HG03521 (cell line): ENCODE measurements around the gene ZNF519.
"Not testable (repeated sequence)": the region's sequence is repeated elsewhere in the genome, so short reads cannot be mapped to it uniquely, and the experiment has no call there.

Source experiments
- ATAC-seq: cut with Tn5 transposase; IDR thresholded peaks from one replicate; pipeline ENCODE4 v1.9.1; 2021; ENCODE audit warnings: mild to moderate bottlenecking, moderate library complexity; ENCODE audit not compliant: unreplicated experiment

The ZNF519 gene

DNA sequence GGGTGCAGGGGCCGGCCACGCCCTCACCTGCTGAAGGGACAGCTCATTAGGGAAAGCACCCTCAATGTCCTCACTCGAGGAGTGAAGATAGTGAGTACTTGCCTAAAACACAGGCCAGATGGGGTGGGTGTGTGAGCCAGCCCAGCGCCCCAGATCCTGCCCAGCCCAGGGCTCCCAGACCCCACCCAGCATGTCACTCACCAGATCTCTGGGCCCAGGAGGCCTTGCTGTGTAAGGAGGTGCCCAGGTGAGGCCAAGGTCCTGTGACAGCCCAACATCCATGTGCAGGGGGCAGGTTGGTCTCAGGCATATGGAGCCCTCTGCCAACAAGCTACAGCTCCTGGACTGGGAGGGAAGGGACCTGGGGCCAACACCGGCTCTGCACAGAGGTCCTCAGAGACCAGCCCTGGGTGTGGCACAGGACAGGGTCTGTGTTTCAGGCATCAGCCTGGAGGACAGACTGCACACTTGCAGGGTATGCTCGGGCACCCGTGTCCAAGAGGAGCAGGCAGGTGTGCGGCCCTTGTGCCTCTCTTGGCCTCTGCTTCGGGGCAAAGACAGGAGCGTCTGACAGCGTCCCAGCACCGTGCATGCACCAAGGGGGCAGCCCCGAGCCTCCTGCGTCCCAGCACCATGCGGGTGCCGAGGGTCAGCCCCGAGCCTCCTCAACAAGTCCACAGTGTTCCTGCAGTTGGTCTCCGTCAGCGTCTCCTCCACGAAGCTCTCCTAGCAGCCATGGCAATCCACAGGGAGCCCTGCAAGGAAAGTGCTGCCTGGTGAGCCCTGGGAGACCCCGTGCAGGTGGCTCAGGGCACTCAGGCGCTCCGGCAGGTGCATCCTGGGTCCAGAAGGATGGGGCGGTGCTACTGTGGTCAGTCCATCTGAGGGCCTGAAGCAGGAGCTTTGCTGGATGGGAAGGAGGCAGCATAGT lies 16.0 kb upstream of the ZNF519 start:
- not testable (repeated sequence) for ATAC-seq

DNA sequence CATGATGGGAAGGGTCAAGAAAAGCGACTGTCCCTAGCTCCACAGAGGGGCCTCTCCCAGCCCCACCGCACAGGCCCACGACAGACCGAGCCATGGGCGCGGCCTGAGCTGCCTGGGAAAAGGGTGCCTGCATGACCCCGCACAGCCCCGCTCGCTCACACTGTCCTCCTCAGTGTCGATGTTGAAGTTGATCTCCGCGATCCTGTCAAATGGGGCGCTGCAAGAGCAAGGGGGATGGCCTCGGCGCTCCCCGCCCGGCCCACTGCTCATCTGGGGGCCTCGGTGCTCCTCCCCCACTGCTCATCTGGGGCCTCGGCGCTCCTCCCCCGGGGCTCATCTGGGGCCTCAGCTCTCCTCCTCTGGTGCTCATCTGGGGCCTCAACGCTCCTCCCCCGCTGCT lies 14.5 kb upstream of the ZNF519 start:
- not testable (repeated sequence) for ATAC-seq

DNA sequence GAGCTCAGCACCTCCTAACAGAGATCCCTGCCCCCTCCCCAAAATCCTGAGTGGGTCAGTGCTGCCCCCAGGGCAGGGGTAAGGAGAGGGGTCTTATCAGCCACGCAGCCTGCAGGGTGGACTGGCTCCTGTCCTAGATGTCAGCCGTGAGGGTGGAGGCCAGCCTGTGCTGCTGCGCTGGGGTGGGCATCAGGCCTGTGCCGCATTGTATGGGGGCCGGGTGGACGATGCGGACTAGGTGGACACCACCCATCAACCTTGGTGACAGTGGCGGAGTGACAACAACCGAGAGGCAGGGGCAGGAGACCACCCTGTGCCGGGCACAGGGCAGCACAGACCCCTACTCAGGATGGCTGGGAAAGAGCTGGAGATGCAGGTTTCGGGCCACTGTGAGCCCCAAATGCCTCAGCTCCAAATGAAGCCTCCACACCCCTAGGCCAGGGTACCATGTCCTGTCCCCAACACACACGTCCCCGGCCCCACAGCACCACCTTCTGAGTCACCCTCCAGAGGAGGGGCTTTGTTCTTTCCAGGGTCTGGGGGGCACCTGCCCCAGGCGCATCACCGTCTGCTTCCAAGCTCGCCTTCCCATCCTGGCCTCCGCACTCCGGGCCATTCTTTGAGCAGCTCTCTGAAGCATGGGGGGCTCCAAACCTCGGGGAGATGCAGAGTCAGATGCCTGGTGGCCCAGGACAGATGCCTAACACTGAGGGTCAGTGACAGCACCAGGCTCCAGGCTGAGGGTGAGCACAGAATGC lies 13.5 kb upstream of the ZNF519 start:
- ATAC-seq, result not testable (repeated sequence)

DNA sequence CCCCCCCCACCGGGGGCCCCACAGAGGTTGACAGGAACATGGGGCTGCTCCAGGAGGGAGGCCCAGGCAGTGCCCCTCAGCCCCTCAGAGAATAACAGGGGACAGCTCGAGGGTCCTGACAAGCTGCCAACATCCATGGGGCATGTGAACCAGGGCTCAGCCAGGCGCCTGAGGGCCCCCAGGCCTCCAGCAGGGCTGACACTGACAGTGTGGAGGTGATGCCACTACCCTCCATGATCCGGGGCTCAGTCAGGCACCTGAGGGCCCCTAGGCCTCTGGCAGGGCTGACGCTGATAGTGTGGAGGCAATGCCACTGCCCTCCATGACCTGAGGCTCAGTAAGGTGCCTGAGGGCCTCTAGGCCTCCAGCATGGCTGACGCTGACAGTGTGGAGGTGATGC lies 12.8 kb upstream of the ZNF519 start:
- ATAC-seq, result not testable (repeated sequence)

DNA sequence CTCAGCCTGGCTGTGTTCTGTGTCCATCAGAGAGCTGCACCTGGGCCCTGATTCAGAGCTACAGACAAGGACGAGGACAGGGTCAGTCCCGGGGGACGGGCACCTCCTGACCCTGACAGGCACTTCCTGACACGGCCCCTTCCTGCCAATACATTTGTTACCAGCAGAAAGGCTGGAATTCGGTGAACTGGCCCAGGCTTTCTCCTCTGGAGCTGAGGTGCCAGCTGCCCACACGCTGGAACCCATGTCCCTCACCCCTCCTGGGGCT lies 12.3 kb upstream of the ZNF519 start:
- no peak for ATAC-seq

DNA sequence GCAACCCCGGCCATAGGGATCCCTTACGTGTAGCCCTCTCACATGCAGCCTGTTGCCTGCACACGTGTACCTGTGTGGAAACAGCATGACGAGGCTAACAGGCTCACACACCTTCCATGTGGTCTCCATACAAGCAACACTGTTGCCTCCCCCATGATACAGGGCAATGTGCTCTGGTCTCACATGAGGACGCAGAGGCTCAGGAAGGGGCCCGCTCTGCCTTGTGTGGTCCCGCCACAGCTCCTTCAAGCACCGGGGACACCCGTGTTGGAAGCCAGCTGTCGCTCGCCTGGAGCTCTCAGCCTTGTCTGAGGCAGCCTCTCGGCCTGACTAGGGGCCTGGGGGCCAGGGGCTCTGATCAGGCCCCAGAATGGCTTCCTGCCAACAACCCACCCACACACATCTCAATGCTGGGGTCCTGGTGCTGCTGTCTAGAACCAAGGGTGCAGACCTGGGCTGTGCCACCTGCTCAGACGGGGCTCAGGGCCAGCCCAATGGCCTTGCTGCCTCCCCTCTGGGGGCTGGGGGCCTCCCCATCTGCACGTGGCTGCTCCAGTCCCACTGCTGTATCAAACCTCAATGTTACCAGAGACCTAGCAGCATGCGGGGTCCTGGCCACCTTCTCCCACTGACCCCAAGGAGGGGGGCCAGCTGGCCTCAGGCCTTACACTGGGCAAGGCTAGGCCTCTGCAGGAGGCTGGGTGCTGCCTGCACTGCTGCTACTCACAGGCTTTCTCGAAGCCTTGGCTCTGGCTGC lies 11.8 kb upstream of the ZNF519 start:
- ATAC-seq, result not testable (repeated sequence)

DNA sequence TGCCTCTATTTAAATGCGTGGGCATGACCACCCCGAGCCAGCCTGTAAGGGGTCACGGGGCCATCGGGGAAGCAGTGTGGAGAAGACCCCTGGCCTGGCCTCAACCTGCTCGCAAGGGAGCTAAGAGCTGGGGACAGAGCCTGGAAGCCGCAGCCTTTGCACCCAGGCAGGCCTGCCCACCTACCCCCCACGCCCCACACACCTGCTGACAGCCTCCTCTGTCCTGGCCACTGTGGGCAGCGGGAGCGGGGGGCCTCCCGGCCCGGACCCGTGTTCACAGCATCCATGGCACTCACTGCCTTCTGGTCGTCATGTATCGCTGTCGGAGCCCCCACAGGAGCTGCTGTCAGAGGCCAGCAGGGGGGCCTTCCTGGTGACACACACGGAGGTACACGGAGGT lies 11.2 kb upstream of the ZNF519 start:
- ATAC-seq, result not testable (repeated sequence)

DNA sequence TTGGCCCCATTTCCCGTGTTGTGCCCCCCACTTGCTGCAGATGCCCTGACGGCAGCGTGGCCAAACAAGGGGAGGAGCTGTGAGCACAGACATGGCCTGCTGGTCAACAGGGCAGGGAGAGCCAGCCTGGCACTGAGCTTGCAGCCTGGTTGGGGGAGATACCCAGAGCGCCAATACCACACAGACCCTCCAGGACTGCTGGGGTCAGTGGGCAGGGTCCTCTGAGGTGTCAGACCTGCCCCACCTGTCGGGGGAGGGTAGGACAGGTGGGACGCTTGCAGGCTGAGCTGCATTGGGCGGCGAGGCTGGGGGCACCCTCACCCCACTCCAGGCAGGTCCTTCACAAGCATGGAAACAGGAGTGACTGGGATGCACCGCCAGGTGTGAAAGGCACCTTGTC lies 9.9 kb upstream of the ZNF519 start:
- ATAC-seq, result not testable (repeated sequence)

DNA sequence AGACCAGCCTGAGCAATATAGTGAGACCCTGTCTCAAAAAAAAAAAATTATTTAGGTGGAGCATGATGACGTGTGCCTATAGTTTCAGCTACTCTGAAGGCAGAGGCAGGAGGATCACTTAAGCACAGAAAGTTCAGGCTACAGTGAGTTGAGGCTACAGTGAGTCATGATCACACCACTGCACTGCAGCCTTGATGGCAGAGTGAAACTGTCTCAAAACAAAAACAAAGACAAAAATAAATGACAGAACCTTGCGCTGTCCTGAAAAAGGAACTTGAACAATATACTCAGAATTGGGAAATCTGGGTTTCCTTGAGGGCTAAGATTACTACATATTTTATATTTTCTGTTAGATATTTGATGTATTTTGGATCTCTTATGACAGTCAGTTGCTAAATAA lies 7.3 kb upstream of the ZNF519 start:
- not testable (repeated sequence) for ATAC-seq

DNA sequence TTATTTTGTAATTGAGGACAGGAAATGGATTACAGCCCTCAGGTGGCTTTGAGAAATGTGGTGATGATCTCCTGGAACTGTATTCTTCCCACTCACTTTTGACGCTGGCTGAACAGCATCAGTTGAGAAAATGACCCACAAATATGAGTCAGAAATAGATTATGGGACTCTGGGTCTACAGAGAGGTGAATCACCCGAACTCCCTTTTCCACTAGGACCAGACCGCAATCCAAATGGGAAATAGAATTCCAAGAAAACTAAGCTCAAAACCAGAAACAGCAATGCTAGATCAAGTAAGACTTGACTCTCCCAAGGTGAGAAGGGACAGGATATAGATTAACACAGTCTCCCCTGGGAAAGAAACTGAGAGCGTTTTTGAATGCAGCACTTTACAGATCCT lies 5.7 kb upstream of the ZNF519 start:
- not testable (repeated sequence) for ATAC-seq

DNA sequence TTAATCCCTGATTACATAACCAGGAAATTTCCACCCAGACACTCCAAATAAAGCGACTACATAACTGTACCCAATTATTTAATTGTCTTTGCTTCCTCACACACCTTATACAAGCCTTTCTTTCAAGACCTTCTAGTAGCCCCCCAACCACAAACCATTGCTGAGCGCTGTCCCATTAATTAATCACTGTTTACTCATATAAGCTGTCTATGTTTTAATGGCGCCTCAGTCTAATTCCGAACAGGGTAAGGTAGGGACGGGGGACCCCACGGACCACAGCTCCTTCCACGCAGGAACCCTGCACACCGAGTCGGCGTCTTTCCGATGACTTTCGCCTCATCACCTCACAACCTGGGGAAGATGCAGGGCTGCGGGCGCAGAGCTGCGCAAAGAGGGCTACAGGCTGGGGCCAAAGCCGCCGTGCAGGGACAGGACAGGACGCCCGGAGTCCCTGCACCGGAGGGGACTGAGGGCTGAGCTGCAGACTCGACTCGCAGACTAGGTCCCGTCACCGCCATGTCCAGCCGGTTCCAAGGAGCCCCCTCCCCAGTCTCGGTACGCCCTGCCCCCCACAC lies 452 bp downstream of the ZNF519 start:
- ATAC-seq, result peak; percentile 13

DNA sequence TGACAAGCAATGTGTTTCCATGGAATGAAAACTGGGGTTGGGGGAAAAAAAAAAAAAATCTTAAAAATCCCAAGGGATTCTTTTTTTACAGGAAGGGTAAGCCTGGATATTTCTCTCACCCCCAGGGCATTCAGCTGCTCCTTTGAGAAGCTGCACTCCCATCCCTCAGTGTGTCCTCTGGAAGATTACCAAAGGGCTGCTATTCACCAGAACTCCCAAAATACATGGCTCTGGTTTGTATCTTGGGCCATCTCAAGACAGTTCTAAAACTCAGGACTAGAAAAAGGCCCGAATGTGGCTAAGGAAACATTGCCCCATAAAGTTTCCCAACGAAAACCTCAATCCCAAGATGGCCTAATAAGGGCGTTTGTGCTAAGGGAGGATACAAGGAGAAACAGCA lies 1.4 kb downstream of the ZNF519 start:
- ATAC-seq, result not testable (repeated sequence)

DNA sequence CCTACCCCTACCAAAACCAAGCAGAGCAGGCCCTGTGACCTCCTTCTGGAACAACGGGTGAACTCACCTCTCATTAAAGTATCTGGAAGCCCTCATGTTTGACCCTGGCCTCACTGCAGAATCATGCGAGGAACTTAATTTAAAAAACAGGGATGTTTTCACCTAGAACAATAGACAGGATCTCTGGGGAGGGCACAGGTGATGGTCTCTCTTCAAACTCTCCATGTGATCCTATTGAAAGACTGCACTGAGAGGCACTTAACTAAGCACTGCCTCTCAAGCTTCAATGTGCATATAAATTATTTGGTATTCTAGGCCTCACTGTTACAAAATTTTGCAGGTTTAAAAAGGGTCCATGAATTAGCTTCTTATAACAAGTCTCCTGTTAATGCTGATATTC lies 7.5 kb downstream of the ZNF519 start:
- no peak for ATAC-seq

DNA sequence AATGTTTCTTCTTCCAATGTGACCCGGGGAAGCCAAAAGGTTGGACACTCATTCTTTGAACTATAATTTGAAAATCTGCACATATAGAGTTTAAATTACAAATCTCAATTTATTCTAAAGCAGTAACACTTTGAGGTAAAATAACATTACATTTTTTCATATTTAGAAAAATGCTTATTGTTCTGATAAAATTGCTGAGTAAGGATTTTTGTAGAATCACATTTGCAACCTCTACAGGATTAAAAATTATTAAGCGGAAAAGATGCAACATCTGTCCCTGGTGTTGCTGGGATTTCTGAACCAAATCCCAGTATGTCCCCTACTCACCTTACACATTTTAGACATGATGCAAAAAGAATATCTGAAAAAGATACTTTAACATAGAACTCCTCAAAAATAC lies 10.1 kb downstream of the ZNF519 start:
- no peak for ATAC-seq

DNA sequence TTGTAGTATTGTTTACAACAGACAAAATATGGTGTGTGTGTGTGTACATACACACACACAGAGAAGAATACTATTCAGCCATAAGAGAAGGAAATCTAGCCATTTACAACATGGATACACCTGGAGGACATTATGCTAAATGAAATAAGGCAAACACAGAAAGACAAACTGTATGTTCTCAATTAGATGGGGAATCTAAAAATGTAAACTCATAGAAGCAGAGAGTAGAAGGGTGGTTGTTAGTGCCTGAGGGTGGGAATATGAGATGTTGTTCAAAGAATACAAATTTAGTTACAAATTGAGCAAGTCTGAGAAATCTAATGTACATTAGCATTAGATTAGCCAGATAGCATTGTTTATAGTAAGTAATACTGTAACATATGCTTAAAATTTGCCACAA lies 11.3 kb downstream of the ZNF519 start:
- no peak for ATAC-seq

DNA sequence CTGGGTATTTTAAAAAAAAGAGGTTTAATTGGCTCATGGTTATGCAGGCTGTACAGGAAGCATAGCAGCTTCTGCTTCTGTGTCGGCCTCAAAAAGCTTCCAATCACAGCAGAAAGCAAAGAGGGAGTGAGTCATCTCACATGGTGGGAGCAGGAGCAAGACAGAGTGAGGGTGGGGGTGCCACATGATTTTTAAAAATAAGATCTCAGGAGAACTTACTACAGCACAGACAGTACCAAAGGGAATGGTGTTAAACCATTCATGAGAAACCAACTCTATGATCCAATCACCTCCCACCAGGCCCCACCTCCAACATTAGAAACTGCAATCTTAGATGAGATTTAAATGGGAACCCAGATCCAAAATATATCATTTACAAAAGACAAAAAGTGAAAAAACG lies 14.6 kb downstream of the ZNF519 start:
- no peak for ATAC-seq

DNA sequence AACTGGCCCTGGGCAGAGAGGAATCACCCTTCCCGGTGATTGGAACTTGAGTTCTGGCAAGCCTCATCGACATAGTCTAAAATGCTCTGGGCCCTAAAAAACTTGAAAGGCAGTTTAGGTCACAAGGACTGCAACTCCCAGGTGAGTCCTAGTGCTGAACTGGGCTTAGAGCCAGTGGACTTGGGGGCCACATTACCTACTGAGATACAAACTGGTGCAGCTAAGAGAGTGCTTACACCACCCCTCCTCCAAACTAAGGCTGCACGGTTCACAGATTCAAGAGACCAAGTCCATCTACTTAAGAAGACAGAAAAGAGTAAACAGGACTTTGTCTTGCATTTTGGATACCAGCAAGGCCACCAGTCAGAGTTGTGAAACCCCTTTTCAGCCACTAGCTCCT lies 25.3 kb downstream of the ZNF519 start:
- no peak for ATAC-seq

DNA sequence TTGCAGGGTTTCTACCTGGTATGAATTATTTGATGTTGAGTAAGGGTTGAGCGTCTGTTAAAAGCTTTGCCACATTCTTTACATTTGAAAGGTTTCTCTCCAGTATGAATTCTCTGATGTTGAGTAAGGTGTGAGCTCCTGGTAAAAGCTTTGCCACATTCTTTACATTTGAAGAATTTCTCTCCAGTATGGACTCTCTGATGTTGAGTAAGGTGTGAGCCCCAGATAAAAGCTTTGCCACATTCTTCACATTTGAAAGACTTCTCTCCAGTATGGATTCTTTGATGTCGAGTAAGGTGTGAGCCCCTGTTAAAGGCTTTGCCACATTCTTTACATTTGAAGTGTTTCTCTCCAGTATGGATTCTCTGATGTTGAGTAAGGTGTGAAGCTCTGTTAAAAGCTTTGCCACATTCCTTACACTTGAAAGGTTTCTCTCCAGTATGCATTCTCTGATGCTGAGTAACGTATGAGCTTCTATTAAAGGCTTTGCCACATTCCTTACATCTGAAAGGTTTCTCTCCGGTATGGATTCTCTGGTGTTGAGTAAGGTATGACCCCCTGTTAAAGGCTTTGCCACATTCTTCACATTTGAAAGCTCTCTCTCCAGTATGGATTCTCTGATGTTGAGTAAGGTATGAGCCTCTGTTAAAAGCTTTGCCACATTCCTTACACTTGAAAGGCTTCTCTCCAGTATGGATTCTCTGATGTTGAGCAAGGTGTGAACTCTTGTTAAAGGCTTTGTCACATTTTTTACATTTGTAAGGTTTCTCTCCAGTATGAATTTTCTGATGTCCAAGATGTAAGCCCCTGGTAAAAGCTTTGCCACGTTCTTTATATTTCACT lies 27.1 kb downstream of the ZNF519 start:
- ATAC-seq, result no peak

DNA sequence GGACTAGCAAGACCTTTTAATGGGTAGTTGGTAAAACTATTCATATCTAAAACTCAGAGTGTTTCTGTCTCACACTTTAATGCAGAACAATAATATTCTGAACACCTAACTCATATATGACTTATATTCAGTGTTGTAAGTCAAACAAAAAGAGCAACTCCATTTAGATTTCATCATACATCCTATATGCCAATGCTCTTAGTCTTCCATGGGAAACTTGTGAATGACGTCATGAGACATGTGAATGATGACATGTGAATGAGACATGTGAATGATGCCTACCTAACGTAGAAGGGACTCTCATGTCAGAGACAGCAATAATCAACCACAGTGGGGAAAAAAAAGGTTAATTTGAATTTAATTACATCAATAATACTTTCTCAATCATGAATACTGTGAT lies 28.0 kb downstream of the ZNF519 start:
- ATAC-seq, result no peak
